Osteocyte (in vitro differentiated cells): ENCODE measurements around the gene WDR7. TPM values are rescaled to one million over a fixed set of nuclear protein-coding genes. Genes with fewer than 3 reads are reported as not detected.

Experiments
- DNase-seq: peaks from one replicate; pipeline ENCODE4 v3.0.0; 2021; ENCODE audit warnings: mixed read lengths; ENCODE audit not compliant: unreplicated experiment; ENCODE audit errors: extremely low spot score
- H3K27ac Mint-ChIP-seq: one replicate; pipeline ENCODE4 v1.8.0; 2021; ENCODE audit warnings: mild to moderate bottlenecking, mixed read lengths; ENCODE audit not compliant: unreplicated experiment
- H3K27me3 Mint-ChIP-seq: one replicate; pipeline ENCODE4 v1.8.0; 2021; ENCODE audit warnings: mixed read lengths; ENCODE audit not compliant: unreplicated experiment
- H3K36me3 Mint-ChIP-seq: one replicate; pipeline ENCODE4 v1.8.0; 2021; ENCODE audit warnings: mixed read lengths; ENCODE audit not compliant: unreplicated experiment
- H3K4me1 Mint-ChIP-seq: one replicate; pipeline ENCODE4 v1.8.0; 2021; ENCODE audit warnings: mixed read lengths; ENCODE audit not compliant: unreplicated experiment
- H3K4me3 Mint-ChIP-seq: one replicate; pipeline ENCODE4 v1.8.0; 2021; ENCODE audit warnings: mild to moderate bottlenecking, moderate library complexity, mixed read lengths; ENCODE audit not compliant: unreplicated experiment
- H3K9me3 Mint-ChIP-seq: one replicate; pipeline ENCODE4 v1.8.0; 2021; ENCODE audit warnings: mixed read lengths; ENCODE audit not compliant: unreplicated experiment
- CTCF ChIP-seq: fragments of 200-600 bp; sonication (generic); IDR thresholded peaks from 2 replicates; pipeline ENCODE4 v1.5.0; 2021; ENCODE audit warnings: antibody characterized with exemption, mild to moderate bottlenecking, moderate library complexity
- total RNA-seq: library from RNA; stranded (reverse); gene quantifications from 2 replicates; pipeline ENCODE4 v1.2.1, GENCODE V29; 2021

The WDR7 gene
- total RNA-seq, 1 donor from 2014 or later, result 25.9 TPM

- no peaks in the 10 kb centered on the region for H3K9me3 Mint-ChIP-seq
- DNase-seq, result no peak
- no peak overlapping the region for H3K27ac Mint-ChIP-seq
- no peaks in the 10 kb centered on the region for H3K27me3 Mint-ChIP-seq
- H3K36me3 Mint-ChIP-seq, result peaks cover 5% of the 10 kb centered on the region
- TF ChIP-seq CTCF, result no peak
- H3K4me3 Mint-ChIP-seq, result no peak overlapping the region
- peaks cover 7% of the 10 kb centered on the region for H3K4me1 Mint-ChIP-seq
These were observed 64.0 kb downstream of the WDR7 start for GRCh38 chr18:56715121-56715520.

- Mint-ChIP-seq H3K4me1 (peaks cover 12% of the 10 kb centered on the region), H3K27ac (no peak overlapping the region), H3K27me3 (no peaks in the 10 kb centered on the region), H3K9me3 (no peaks in the 10 kb centered on the region), H3K4me3 (no peak overlapping the region), H3K36me3 (peaks cover 6% of the 10 kb centered on the region)
- no peak for DNase-seq
- no peak for TF ChIP-seq CTCF
These were observed 65.6 kb downstream of the WDR7 start for GRCh38 chr18:56716692-56717146.

GRCh38 chr18:56721031-56721430 is 69.9 kb downstream of the WDR7 start:
- Mint-ChIP-seq H3K4me3 (no peak overlapping the region), H3K27ac (no peak overlapping the region), H3K9me3 (peaks cover 13% of the 10 kb centered on the region), H3K4me1 (peaks cover 23% of the 10 kb centered on the region), H3K27me3 (no peaks in the 10 kb centered on the region), H3K36me3 (peaks cover 21% of the 10 kb centered on the region)
- DNase-seq, result no peak
- no peak for TF ChIP-seq CTCF

GRCh38 chr18:56721491-56721890 is 70.3 kb downstream of the WDR7 start:
- no peak for DNase-seq
- Mint-ChIP-seq H3K27ac (no peak overlapping the region), H3K4me3 (no peak overlapping the region), H3K9me3 (peaks cover 13% of the 10 kb centered on the region), H3K4me1 (peaks cover 23% of the 10 kb centered on the region), H3K36me3 (peaks cover 21% of the 10 kb centered on the region), H3K27me3 (no peaks in the 10 kb centered on the region)
- no peak for TF ChIP-seq CTCF

GRCh38 chr18:56722518-56722917 is 71.4 kb downstream of the WDR7 start:
- H3K27me3 Mint-ChIP-seq, result no peaks in the 10 kb centered on the region
- H3K27ac Mint-ChIP-seq, result no peak overlapping the region
- no peak for TF ChIP-seq CTCF
- no peak overlapping the region for H3K4me3 Mint-ChIP-seq
- H3K4me1 Mint-ChIP-seq, result peaks cover 23% of the 10 kb centered on the region
- peaks cover 13% of the 10 kb centered on the region for H3K9me3 Mint-ChIP-seq
- DNase-seq, result no peak
- H3K36me3 Mint-ChIP-seq, result peaks cover 26% of the 10 kb centered on the region
